HG03378 (cell line): Measurements from ENCODE around the gene F11R.
"Not testable (repeated sequence)": the region's sequence is repeated elsewhere in the genome, so short reads cannot be mapped to it uniquely, and the experiment has no call there.

Experiments
- ATAC-seq: cut with Tn5 transposase; IDR thresholded peaks from one replicate; pipeline ENCODE4 v1.9.1; 2021; ENCODE audit warnings: mild to moderate bottlenecking, moderate library complexity; ENCODE audit not compliant: unreplicated experiment

F11R gene

GRCh38 chr1:161016683-161017082, 4.3 kb downstream of the F11R start:
- not testable (repeated sequence) for ATAC-seq

- peak; percentile 81 for ATAC-seq
Measured at GRCh38 chr1:161013488-161014230, 7.3 kb downstream of the F11R start.

GRCh38 chr1:161013131-161013487, 7.8 kb downstream of the F11R start:
- no peak for ATAC-seq

GRCh38 chr1:161012420-161012819, 8.5 kb downstream of the F11R start:
- no peak for ATAC-seq

- no peak for ATAC-seq
Measured at GRCh38 chr1:161009602-161010211, 11.2 kb downstream of the F11R start.

GRCh38 chr1:161008869-161009510, 12.0 kb downstream of the F11R start:
- no peak for ATAC-seq

GRCh38 chr1:161007369-161007768, 13.6 kb downstream of the F11R start:
- no peak for ATAC-seq

- ATAC-seq = no peak
Measured at GRCh38 chr1:161006563-161006962, 14.4 kb downstream of the F11R start.

- no peak for ATAC-seq
Measured at GRCh38 chr1:161001525-161001924, 19.4 kb downstream of the F11R start.

- ATAC-seq = no peak
Measured at GRCh38 chr1:161000736-161001480, 20.0 kb downstream of the F11R start.

GRCh38 chr1:160999376-160999775, 21.6 kb downstream of the F11R start:
- no peak for ATAC-seq

GRCh38 chr1:160997323-160998038, 23.5 kb downstream of the F11R start:
- no peak for ATAC-seq

- ATAC-seq = no peak
Measured at GRCh38 chr1:160996178-160996577, 24.8 kb downstream of the F11R start.

- ATAC-seq = no peak
Measured at GRCh38 chr1:160993544-160994193, 27.3 kb downstream of the F11R start.

- ATAC-seq = not testable (repeated sequence)
Measured at GRCh38 chr1:160992036-160992435, 28.9 kb downstream of the F11R start.

GRCh38 chr1:160987359-160988050, 33.4 kb downstream of the F11R start:
- ATAC-seq = no peak

- ATAC-seq = no peak
Measured at GRCh38 chr1:160985723-160986122, 35.2 kb downstream of the F11R start.

- ATAC-seq = no peak
Measured at GRCh38 chr1:160981584-160982411, 39.2 kb downstream of the F11R start.

- no peak for ATAC-seq
Measured at GRCh38 chr1:160979286-160979685, 41.7 kb downstream of the F11R start.
